Measurements from ENCODE around the gene PTOV1. TPM values are rescaled to one million over a fixed set of nuclear protein-coding genes. Genes with fewer than 3 reads are reported as not detected.
"Not testable (repeated sequence)": the region's sequence is repeated elsewhere in the genome, so short reads cannot be mapped to it uniquely, and the experiment has no call there.

The PTOV1 gene
- total and polyA plus RNA-seq, 3 donors from 2014 or later, result 235 to 260 (median 257) TPM

- peak within 1 kb of the TSS; percentile 78 to 92 for H3K4me3 ChIP-seq
- WGBS, 2 donors, result 0% methylated on average over 29 to 57 of the region's 57 CpGs
- DNase-seq, result peak; percentile 88
- H3K4me1 ChIP-seq, result peaks cover 24% of the 10 kb centered on the region
- peak within 1 kb of the TSS; percentile 95 to 98 for H3K27ac ChIP-seq
- no peaks in the 10 kb centered on the region for H3K9me3 ChIP-seq
- H3K27me3 ChIP-seq, result no peaks in the 10 kb centered on the region
- intact Hi-C loops (cut with DNase I; ENCODE audit: low total_unique reads), result no loop called here
- TF ChIP-seq POLR2A (IDR thresholded peaks at IDR 0.05) (peak; percentile 71), CTCF (IDR thresholded peaks at IDR 0.05) (peak in 2 of 3 experiments; percentile 46 to 63)
- H3K36me3 ChIP-seq (ENCODE audit: low read depth, missing control alignments), result no peaks in the 10 kb centered on the region
Observed at GRCh38 chr19:49817964-49818648, 32.9 kb upstream of the PTOV1 start, which contains the start of gene MED25. Gene MED25 (plus strand): TSS chr19:49818289. CDS start chr19:49818342, 53 bp downstream.

GRCh38 chr19:49818649-49819370 lies 32.1 kb upstream of the PTOV1 start:
- H3K27ac ChIP-seq, result peak overlapping the region; percentile 95 to 98
- intact Hi-C loops (cut with DNase I; ENCODE audit: low total_unique reads), result no loop called here
- 12 to 25% methylated on average over 15 to 16 of the region's 16 CpGs for WGBS, 2 donors
- no peak for TF ChIP-seq CTCF (IDR thresholded peaks at IDR 0.05)
- TF ChIP-seq POLR2A (IDR thresholded peaks at IDR 0.05), result no peak
- no peaks in the 10 kb centered on the region for H3K9me3 ChIP-seq
- no peaks in the 10 kb centered on the region for H3K27me3 ChIP-seq
- DNase-seq, result no peak
- H3K4me1 ChIP-seq, result peaks cover 27% of the 10 kb centered on the region
- H3K4me3 ChIP-seq, result peak overlapping the region; percentile 78 to 92
- no peaks in the 10 kb centered on the region for H3K36me3 ChIP-seq (ENCODE audit: low read depth, missing control alignments)

GRCh38 chr19:49819452-49820115 lies 31.4 kb upstream of the PTOV1 start:
- peaks cover 27% of the 10 kb centered on the region for H3K4me1 ChIP-seq
- peak; percentile 84 for DNase-seq
- H3K27ac ChIP-seq, result peak overlapping the region; percentile 95 to 98
- intact Hi-C loops (cut with DNase I; ENCODE audit: low total_unique reads); H3K36me3 ChIP-seq (ENCODE audit: low read depth, missing control alignments); H3K27me3 ChIP-seq; H3K9me3 ChIP-seq: not testable (repeated sequence)
- 36 to 48% methylated on average over 7 of the region's 7 CpGs for WGBS, 2 donors
- H3K4me3 ChIP-seq, result peak overlapping the region; percentile 78 to 92

- TF ChIP-seq POLR2A (IDR thresholded peaks at IDR 0.05), result no peak
- no peak for TF ChIP-seq CTCF (IDR thresholded peaks at IDR 0.05)
- 44 to 53% methylated on average over 10 of the region's 10 CpGs for WGBS, 2 donors
Observed at GRCh38 chr19:49820125-49820524, 30.8 kb upstream of the PTOV1 start.

GRCh38 chr19:49823472-49823871 lies 27.5 kb upstream of the PTOV1 start:
- Histone ChIP-seq H3K36me3 (ENCODE audit: low read depth, missing control alignments) (no peaks in the 10 kb centered on the region), H3K9me3 (no peaks in the 10 kb centered on the region), H3K27ac (no peak overlapping the region), H3K4me1 (peaks cover 32% of the 10 kb centered on the region), H3K4me3 (no peak overlapping the region), H3K27me3 (no peaks in the 10 kb centered on the region)
- intact Hi-C loops (cut with DNase I; ENCODE audit: low total_unique reads), result no loop called here
- no peak for TF ChIP-seq CTCF (IDR thresholded peaks at IDR 0.05)
- TF ChIP-seq POLR2A (IDR thresholded peaks at IDR 0.05), result no peak
- DNase-seq, result no peak
- 70 to 90% methylated on average over 8 to 12 of the region's 12 CpGs for WGBS, 2 donors

More at GRCh38 chr19:49820125-49820524, 30.8 kb upstream of the PTOV1 start:
- DNase-seq, result peak; percentile 86
- no peaks in the 10 kb centered on the region for H3K36me3 ChIP-seq (ENCODE audit: low read depth, missing control alignments)
- H3K4me1 ChIP-seq, result peaks cover 27% of the 10 kb centered on the region
- intact Hi-C loops (cut with DNase I; ENCODE audit: low total_unique reads), result no loop called here
- no peaks in the 10 kb centered on the region for H3K27me3 ChIP-seq
- no peaks in the 10 kb centered on the region for H3K9me3 ChIP-seq
- H3K4me3 ChIP-seq, result peak overlapping the region in 1 of 2 donors; percentile 78
- no peak overlapping the region for H3K27ac ChIP-seq

Measured in testis (tissue), 3 donors.